IMR-90 (cell line): Measurements from ENCODE around the gene POLE4. TPM values are rescaled to one million over a fixed set of nuclear protein-coding genes. Genes with fewer than 3 reads are reported as not detected.

Experiments used
- ATAC-seq: fragments of 200-7000 bp; cut with Tn5 transposase; 2 replicates; pipeline ENCODE4 v1.9.1; 2020; ENCODE audit warnings: low read depth, mild to moderate bottlenecking, moderate library complexity
- BruUV-seq: library from RNA; stranded (reverse); fragments of 400-500 nt; replicated peaks from 2 replicates; lab custom pipeline; 2021; lab: Mats Ljungman, UMichigan
- CTCF ChIA-PET: fragments of 300-600 bp; formaldehyde crosslinking; extraction: SDS; loops from one replicate; lab custom pipeline; 2021; ENCODE audit warnings: antibody characterized with exemption; lab: Yijun Ruan, JAX
- POLR2A ChIA-PET: fragments of 300-600 bp; sonication (Branson Sonifier 250); formaldehyde crosslinking; loops from one replicate; lab custom pipeline; 2022; ENCODE audit warnings: antibody characterized with exemption; ENCODE audit not compliant: unreplicated experiment; lab: Charles Lee
- DNase-seq: peaks from one replicate; pipeline ENCODE4 v3.0.0; 2013
- H2AFZ ChIP-seq: replicated peaks from 2 replicates; pipeline ENCODE3; 2013; ENCODE audit warnings: low read length, mild to moderate bottlenecking; ENCODE audit not compliant: poor library complexity
- H2AK5ac ChIP-seq: 2 replicates; pipeline ENCODE4 v1.6.1; 2013; ENCODE audit warnings: low read depth, low read length, inconsistent platforms
- H2AK9ac ChIP-seq: replicated peaks from 2 replicates; pipeline ENCODE3; 2013; ENCODE audit warnings: mild to moderate bottlenecking, low read depth, low read length, moderate library complexity; ENCODE audit not compliant: poor library complexity
- H2BK120ac ChIP-seq: 2 replicates; pipeline ENCODE4 v1.6.1; 2013; ENCODE audit warnings: low read depth, low read length, inconsistent platforms
- H2BK15ac ChIP-seq: 3 replicates; pipeline ENCODE4 v1.6.1; 2013; ENCODE audit warnings: low read depth, low read length, inconsistent platforms
- H2BK20ac ChIP-seq: 2 replicates; pipeline ENCODE4 v1.6.1; 2013; ENCODE audit warnings: low read depth, mild to moderate bottlenecking, inconsistent platforms, low read length, moderate library complexity
- H2BK5ac ChIP-seq: 2 replicates; pipeline ENCODE4 v1.6.1; 2013; ENCODE audit warnings: mild to moderate bottlenecking, low read depth, low read length, inconsistent platforms; ENCODE audit not compliant: poor library complexity, severe bottlenecking
- H3K14ac ChIP-seq: replicated peaks from 2 replicates; pipeline ENCODE4 v1.6.1; 2013; ENCODE audit warnings: low read depth, low read length, inconsistent platforms
- H3K18ac ChIP-seq: 2 replicates; pipeline ENCODE4 v1.6.1; 2013; ENCODE audit warnings: low read depth, low read length, control low read depth
- H3K23ac ChIP-seq: 2 replicates; pipeline ENCODE4 v1.6.1; 2013; ENCODE audit warnings: low read depth, low read length, inconsistent platforms
- H3K27ac ChIP-seq: 2 replicates; pipeline ENCODE4 v1.5.1; 2013; ENCODE audit warnings: mild to moderate bottlenecking, control low read depth, low read length; ENCODE audit not compliant: insufficient read depth
- H3K27me3 ChIP-seq: 2 replicates; pipeline ENCODE4 v1.6.1; 2013; ENCODE audit warnings: low read length; ENCODE audit not compliant: control insufficient read depth, insufficient read depth
- H3K36me3 ChIP-seq: 2 replicates; pipeline ENCODE4 v1.6.1; 2013; ENCODE audit warnings: low read length, mixed read lengths; ENCODE audit not compliant: control insufficient read depth, insufficient read depth
- H3K4ac ChIP-seq: 2 replicates; pipeline ENCODE4 v1.6.1; 2013; ENCODE audit warnings: low read depth, low read length, inconsistent platforms
- H3K4me1 ChIP-seq: 2 replicates; pipeline ENCODE4 v1.6.1; 2013; ENCODE audit warnings: low read length, mixed read lengths; ENCODE audit not compliant: control insufficient read depth, insufficient read depth
- H3K4me2 ChIP-seq: 2 replicates; pipeline ENCODE4 v1.6.1; 2013; ENCODE audit warnings: low read depth, mild to moderate bottlenecking, control low read depth, low read length, moderate library complexity
- H3K4me3 ChIP-seq: 2 replicates; pipeline ENCODE4 v1.5.1; 2013; ENCODE audit warnings: low read depth, mild to moderate bottlenecking, control low read depth, low read length, moderate library complexity; ENCODE audit not compliant: insufficient read depth
- H3K56ac ChIP-seq: 2 replicates; pipeline ENCODE4 v1.6.1; 2013; ENCODE audit warnings: low read length, inconsistent platforms; ENCODE audit not compliant: insufficient read depth; ENCODE audit errors: extremely low read depth
- H3K79me1 ChIP-seq, 2 experiments: 2 replicates each; pipeline ENCODE4 v1.6.1; 2013; ENCODE audit warnings: low read length in 2 of 2, inconsistent platforms in 1 of 2, low read depth in 1 of 2
- H3K9ac ChIP-seq: 2 replicates; pipeline ENCODE4 v1.6.1; 2013; ENCODE audit warnings: low read depth, low read length, control low read depth
- H3K9me1 ChIP-seq: 2 replicates; pipeline ENCODE4 v1.6.1; 2013; ENCODE audit warnings: low read length, inconsistent platforms; ENCODE audit not compliant: insufficient read depth
- H3K9me3 ChIP-seq: 2 replicates; pipeline ENCODE4 v1.6.1; 2013; ENCODE audit warnings: low read length; ENCODE audit not compliant: control insufficient read depth, insufficient read depth
- H4K20me1 ChIP-seq: 2 replicates; pipeline ENCODE4 v1.6.1; 2013; ENCODE audit warnings: low read length, inconsistent platforms; ENCODE audit not compliant: insufficient read depth
- H4K5ac ChIP-seq: 2 replicates; pipeline ENCODE4 v1.6.1; 2013; ENCODE audit warnings: mild to moderate bottlenecking, low read depth, low read length, control low read depth
- H4K8ac ChIP-seq, 2 experiments: 2 replicates each; pipeline ENCODE4 v1.6.1; 2013; ENCODE audit warnings: low read depth in 2 of 2, low read length in 2 of 2, control low read depth in 1 of 2, inconsistent platforms in 1 of 2
- H4K91ac ChIP-seq: 2 replicates; pipeline ENCODE4 v1.6.1; 2013; ENCODE audit warnings: low read depth, low read length, inconsistent platforms; ENCODE audit not compliant: insufficient read depth
- ELK1 ChIP-seq: fragments of 150-350 bp; IDR thresholded peaks from 2 replicates; pipeline ENCODE4 v1.6.1; 2016; ENCODE audit warnings: low read depth, mild to moderate bottlenecking, low read length, moderate library complexity, borderline replicate concordance
- MAFK ChIP-seq: IDR thresholded peaks from 2 replicates; pipeline ENCODE4 v1.6.1; 2012; ENCODE audit warnings: low read depth, low read length, improper control_type of control experiment
- RAD21 ChIP-seq: IDR thresholded peaks from 2 replicates; pipeline ENCODE4 v1.6.1; 2012; ENCODE audit warnings: low read length, improper control_type of control experiment
- RCOR1 ChIP-seq: IDR thresholded peaks from 2 replicates; pipeline ENCODE4 v1.6.1; 2012; ENCODE audit warnings: mild to moderate bottlenecking, low read length, improper control_type of control experiment; ENCODE audit not compliant: insufficient replicate concordance
- RFX5 ChIP-seq: IDR thresholded peaks from 2 replicates; pipeline ENCODE4 v1.8.0; 2012; ENCODE audit warnings: low read depth, mild to moderate bottlenecking, low read length, moderate library complexity
- SMC3 ChIP-seq: fragments of 150-350 bp; IDR thresholded peaks from 2 replicates; pipeline ENCODE4 v1.6.1; 2016; ENCODE audit warnings: low read depth, mild to moderate bottlenecking, antibody characterized with exemption, low read length, moderate library complexity
- WGBS, 2 experiments: methylation state at CpG; one replicate each; pipeline versions ENCODE4 v1.1.5 to v1.1.7; 2013; ENCODE audit warnings: missing lambda C conversion rate in 2 of 2; ENCODE audit not compliant: insufficient read length in 1 of 2; ENCODE audit errors: extremely low coverage in 2 of 2; 5-methylcytosine and 5-hydroxymethylcytosine counted together
- dilution Hi-C: fragments of 300-500 bp; cut with HindIII; formaldehyde crosslinking; loops from one replicate; pipeline ENCODE4 v1.14.3; 2018; ENCODE audit warnings: low sequenced_read_pairs; ENCODE audit not compliant: unreplicated experiment
- in situ Hi-C: fragments of 300-500 bp; cut with MboI; formaldehyde crosslinking; loops from 3 replicates; pipeline ENCODE4 v1.14.3; 2019; ENCODE audit warnings: low sequenced_read_pairs, inconsistent platforms, mixed read lengths
- intact Hi-C: fragments of 100-400 bp; cut with micrococcal nuclease; formaldehyde crosslinking; loops from 2 replicates; pipeline ENCODE4 v1.10.0; 2022
- polyA plus RNA-seq, 3 experiments: library from polyadenylated mRNA; depleted of rRNA; stranded (reverse); fragments of >200 nt; gene quantifications; 2 replicates each; pipeline ENCODE4 v1.2.3, GENCODE V29; 2012; ENCODE audit warnings: low replicate concordance in 1 of 3
- total RNA-seq: library from RNA; depleted of rRNA; stranded (reverse); fragments of >200 nt; gene quantifications from 2 replicates; pipeline ENCODE4 v1.2.3, GENCODE V29; 2012

POLE4 gene
- total and polyA plus RNA-seq, 2 of the 4 experiments (the other 2 are of a cell fraction): 9.0 to 23.9 TPM

GRCh38 chr2:74937221-74937880 lies 21.1 kb upstream of the POLE4 start:
- intact Hi-C loops (no loop called here), dilution Hi-C loops (no loop called here), in situ Hi-C loops (no loop called here)
- Histone ChIP-seq H3K9me3 (no peaks in the 10 kb centered on the region), H3K9ac (no peak overlapping the region), H2BK5ac (no peak overlapping the region), H3K36me3 (no peaks in the 10 kb centered on the region; the same call in 1 of the 2 replicates), H3K4me2 (no peak overlapping the region), H3K14ac (no peak overlapping the region), H3K4me1 (no peaks in the 10 kb centered on the region), H4K91ac (no peak overlapping the region), H3K56ac (no peak overlapping the region), H3K4me3 (no peak overlapping the region), H4K5ac (no peak overlapping the region), H4K20me1 (no peaks in the 10 kb centered on the region), H2AK5ac (no peak overlapping the region), H3K27ac (no peak overlapping the region), H2AK9ac (no peak overlapping the region), H3K79me1 (peaks cover 0 to 4% of the 10 kb centered on the region in 2 experiments; a peak in 1 of 4 replicates), H2BK15ac (no peak overlapping the region), H2BK20ac (no peak overlapping the region), H4K8ac (no peak overlapping the region), H3K18ac (no peak overlapping the region), H3K23ac (no peak overlapping the region), H2AFZ (no peak overlapping the region), H3K27me3 (no peaks in the 10 kb centered on the region), H3K4ac (no peak overlapping the region), H2BK120ac (no peak overlapping the region), H3K9me1 (no peaks in the 10 kb centered on the region)
- ChIA-PET POLR2A (no interaction called here), CTCF (no interaction called here)
- ATAC-seq: no peak
- no TSS peak for BruUV-seq
- no peak for DNase-seq
- TF ChIP-seq ELK1: no peak
- no peak for TF ChIP-seq SMC3
- no peak for TF ChIP-seq MAFK
- no peak for TF ChIP-seq RCOR1
- no peak for TF ChIP-seq RAD21
- no peak for TF ChIP-seq RFX5
- WGBS, 2 experiments: 90% methylated on average over 2 of the region's 6 CpGs; no CpG with 5 or more reads in 1 of the 2 experiments
